ENCODE results near the gene KRT39.
A peak's percentile ranks its signal among the peaks of the same experiment; 100 is the strongest.
"Not testable (repeated sequence)": the region's sequence is repeated elsewhere in the genome, so short reads cannot be mapped to it uniquely, and the experiment has no call there.

Gene KRT39

GRCh38 chr17:40935624-40936023 lies 31.1 kb downstream of the KRT39 start:
- TF ChIP-seq, protein P1, sequence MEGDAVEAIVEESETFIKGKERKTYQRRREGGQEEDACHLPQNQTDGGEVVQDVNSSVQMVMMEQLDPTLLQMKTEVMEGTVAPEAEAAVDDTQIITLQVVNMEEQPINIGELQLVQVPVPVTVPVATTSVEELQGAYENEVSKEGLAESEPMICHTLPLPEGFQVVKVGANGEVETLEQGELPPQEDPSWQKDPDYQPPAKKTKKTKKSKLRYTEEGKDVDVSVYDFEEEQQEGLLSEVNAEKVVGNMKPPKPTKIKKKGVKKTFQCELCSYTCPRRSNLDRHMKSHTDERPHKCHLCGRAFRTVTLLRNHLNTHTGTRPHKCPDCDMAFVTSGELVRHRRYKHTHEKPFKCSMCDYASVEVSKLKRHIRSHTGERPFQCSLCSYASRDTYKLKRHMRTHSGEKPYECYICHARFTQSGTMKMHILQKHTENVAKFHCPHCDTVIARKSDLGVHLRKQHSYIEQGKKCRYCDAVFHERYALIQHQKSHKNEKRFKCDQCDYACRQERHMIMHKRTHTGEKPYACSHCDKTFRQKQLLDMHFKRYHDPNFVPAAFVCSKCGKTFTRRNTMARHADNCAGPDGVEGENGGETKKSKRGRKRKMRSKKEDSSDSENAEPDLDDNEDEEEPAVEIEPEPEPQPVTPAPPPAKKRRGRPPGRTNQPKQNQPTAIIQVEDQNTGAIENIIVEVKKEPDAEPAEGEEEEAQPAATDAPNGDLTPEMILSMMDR (IDR thresholded peaks at IDR 0.05; ENCODE audit: low read depth, low read length), result no peak
- DNase-seq (ENCODE audit: extremely low read depth, low read depth), result no peak

- TF ChIP-seq, protein P1 (IDR thresholded peaks at IDR 0.05; ENCODE audit: low read depth, low read length), result no peak
- no peak for DNase-seq (ENCODE audit: extremely low read depth, low read depth)
These were observed 34.1 kb downstream of the KRT39 start for GRCh38 chr17:40932608-40933007.

GRCh38 chr17:40931311-40931710 lies 35.4 kb downstream of the KRT39 start:
- no peak for DNase-seq (ENCODE audit: extremely low read depth, low read depth)

GRCh38 chr17:40926341-40926740 lies 40.4 kb downstream of the KRT39 start:
- TF ChIP-seq, protein P1 (IDR thresholded peaks at IDR 0.05; ENCODE audit: low read depth, low read length), result no peak
- no peak for DNase-seq (ENCODE audit: extremely low read depth, low read depth)

More at GRCh38 chr17:40931311-40931710, 35.4 kb downstream of the KRT39 start:
- TF ChIP-seq, protein P1 (IDR thresholded peaks at IDR 0.05; ENCODE audit: low read depth, low read length), result no peak

DNA sequence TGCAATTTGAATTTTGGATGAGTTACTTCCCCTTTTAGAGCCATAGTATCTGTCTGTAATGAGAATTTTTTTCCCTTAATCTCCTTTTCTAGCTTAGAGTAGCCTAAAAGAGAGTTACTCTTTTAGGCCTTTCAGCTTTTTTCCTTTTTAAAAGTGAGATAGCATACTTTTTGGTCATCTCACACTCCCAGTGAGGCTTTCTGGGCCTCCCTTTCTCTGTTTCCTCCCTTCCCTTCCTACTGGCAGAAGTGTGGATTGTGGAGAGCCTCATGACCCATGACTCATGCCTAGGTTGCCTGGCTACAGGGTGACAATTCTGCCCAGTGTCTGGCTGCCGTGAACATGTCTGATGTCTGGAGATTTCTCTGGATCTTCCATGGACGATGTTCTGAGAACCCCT lies 44.5 kb downstream of the KRT39 start:
- peak; percentile 18 for DNase-seq (ENCODE audit: extremely low read depth, low read depth)

GRCh38 chr17:40921026-40921425 lies 45.7 kb downstream of the KRT39 start:
- TF ChIP-seq, protein P1 (IDR thresholded peaks at IDR 0.05; ENCODE audit: low read depth, low read length), result no peak
- no peak for DNase-seq (ENCODE audit: extremely low read depth, low read depth)

More for the DNA sequence above, 44.5 kb downstream of the KRT39 start:
- TF ChIP-seq, protein P1 (IDR thresholded peaks at IDR 0.05; ENCODE audit: low read depth, low read length), result no peak

DNA sequence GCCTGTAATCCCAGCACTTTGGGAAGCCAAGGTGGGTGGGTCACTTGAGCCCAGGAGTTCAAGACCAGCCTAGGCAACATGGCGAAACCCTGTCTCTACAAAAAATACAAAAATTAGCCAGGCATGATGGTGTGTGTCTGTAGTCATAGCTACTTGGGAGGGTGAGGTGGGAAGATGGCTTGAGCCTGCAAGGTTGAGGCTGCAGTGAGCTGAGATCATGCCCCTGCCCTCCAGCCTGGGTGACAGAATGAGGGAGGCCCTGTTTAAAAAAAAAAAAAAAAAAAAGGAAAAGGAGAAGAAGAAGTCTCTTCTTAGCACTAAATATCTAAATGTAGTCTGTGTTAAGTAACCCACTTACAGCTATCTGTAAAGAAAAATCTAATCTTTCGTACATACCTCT lies 49.6 kb downstream of the KRT39 start:
- not testable (repeated sequence) for DNase-seq (ENCODE audit: extremely low read depth, low read depth)

DNA sequence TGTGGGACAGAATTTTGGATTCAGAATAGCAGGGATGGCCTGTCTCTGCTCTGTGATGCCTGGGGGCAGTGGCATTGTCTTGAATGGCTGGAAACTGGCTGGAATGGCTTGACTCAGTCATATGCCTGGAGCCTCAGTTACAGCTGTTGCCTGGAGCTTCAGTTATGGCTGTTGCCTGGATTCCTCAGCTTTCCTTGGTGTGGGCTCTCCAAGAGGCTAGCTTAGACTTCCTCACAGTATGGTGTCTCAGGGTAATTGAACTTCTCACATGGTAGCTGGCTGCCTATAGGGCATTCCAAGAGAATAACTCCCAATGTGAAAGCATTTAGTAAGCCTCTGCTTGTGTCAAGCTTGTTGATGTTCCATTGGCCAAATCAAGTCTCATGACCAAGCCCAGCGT lies 50.4 kb downstream of the KRT39 start:
- DNase-seq (ENCODE audit: extremely low read depth, low read depth), result no peak

More for the DNA sequence above, 50.4 kb downstream of the KRT39 start:
- TF ChIP-seq, protein P1 (IDR thresholded peaks at IDR 0.05; ENCODE audit: low read depth, low read length), result no peak

Measured in AG09319 (cell line).